NCI-H2081 treated with DMSO at 0.1 percent for 48 hours (cell line): ENCODE results near the gene NGB.
"Not testable (repeated sequence)": the region's sequence is repeated elsewhere in the genome, so short reads cannot be mapped to it uniquely, and the experiment has no call there.

ENCODE experiments used
- DNase-seq: peaks from one replicate; lab custom pipeline; 2025; lab: John Stamatoyannopoulos, UW

Gene NGB, protein sequence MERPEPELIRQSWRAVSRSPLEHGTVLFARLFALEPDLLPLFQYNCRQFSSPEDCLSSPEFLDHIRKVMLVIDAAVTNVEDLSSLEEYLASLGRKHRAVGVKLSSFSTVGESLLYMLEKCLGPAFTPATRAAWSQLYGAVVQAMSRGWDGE

DNA sequence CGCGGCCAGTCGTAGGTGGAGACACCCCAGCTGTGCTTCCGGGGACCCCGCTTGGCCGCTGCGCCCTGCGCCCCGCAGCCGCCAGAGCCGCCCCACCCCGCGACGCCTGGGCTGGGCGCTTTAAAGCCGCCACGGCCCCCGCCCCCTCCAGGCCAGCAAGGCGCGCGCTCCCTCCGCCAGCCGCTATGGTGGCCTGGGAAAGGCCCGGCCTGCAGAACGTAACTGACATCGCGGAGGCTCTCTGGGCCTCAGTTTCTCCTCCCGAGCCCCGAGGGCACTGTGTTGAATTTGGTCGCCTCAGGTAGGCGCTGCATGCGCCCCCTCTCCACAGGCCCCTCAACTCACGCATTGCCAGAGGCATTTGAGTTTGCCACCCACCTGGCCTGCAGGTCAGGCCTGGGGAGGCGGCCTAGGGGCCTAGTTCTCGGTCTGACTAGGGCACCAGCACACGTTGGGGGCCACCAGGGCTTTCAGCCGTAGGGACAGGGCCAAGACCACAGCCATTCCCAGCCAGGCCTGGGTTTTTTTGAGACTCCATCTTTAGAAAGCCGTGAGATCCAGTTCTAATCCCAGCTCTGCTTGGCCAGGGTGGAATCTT lies at the start of gene NGB:
NGB (minus strand) TSS at position 94 of the 598 bp plus-strand sequence. CDS start 269 bp downstream, outside the sequence.
- no peak for DNase-seq

DNA sequence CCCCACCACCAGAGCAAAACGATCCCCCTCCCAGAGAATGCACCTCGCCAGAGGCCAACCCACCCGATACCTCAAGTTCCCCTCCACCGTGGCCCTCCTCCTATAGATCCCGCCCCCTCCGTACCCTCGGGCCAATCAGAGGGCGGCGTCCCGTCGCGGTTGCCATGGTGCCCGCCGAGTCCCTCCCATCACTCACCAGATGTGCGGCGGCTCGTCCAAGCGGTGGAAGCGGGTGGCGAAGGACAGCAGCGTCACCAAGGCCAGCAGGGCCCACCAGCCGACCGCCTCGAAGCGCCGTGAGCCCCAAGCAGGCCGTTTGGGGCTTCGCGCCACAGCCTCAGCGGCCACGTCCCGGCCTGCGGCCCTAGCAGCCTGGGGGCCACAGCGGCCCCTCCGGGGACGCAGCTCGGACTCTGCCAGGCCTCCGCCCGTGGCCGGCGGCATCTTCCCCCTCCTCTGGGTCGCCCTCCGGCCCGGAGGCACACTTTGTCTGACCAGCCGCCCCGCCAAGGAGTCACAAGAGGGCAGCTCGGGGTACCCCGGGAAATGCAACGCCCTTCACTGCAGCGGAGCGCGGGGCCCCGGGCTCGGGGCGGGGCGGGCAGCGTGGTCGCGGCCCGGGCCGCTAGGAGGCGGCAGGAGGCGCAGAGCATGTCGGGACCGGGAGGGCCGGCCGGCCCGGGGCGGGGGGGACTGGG lies 49.4 kb upstream of the NGB start, which contains the start of gene POMT2:
POMT2 (minus strand) TSS at position 646 of the 698 bp plus-strand sequence; CDS start at position 444, 202 bp downstream.
- DNase-seq: peak; percentile 59

DNA sequence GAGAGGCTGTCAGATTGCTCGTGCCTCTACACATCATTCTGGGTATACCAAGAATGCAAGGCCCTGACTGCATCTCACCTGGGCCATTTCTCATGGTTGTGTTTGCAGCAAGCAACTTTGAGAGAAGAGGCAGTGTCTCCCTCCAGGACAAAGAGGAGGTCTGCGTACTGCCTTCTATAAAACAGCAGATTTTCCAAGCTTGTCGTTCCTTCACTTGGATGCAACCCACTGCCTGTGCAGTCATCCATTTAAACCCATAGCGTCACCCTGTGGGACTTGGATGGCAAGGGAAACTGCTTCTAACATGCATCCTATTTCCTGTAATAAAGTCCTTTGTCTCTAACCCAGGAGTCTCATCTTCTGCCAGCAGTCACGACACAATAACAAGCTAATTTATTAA lies 48.4 kb upstream of the NGB start:
- DNase-seq: no peak

DNA sequence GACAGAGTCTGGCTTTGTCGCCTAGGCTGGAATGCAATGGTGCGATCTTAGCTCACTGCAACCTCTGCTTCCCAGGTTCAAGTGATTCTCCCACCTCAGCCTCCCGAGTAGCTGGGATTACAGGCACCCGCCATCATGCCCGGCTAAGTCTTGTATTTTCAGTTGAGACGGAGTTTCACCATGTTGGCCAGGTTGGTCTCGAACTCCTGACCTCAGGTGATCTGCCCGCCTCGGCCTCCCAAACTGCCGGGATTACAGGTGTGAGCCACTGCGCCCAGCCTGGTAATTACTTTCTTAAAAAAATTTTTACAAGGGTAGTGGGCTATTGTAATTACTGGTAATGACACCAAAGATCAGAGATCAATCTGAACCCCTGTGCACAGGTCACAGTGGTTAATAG lies 47.8 kb upstream of the NGB start:
- DNase-seq: not testable (repeated sequence)

DNA sequence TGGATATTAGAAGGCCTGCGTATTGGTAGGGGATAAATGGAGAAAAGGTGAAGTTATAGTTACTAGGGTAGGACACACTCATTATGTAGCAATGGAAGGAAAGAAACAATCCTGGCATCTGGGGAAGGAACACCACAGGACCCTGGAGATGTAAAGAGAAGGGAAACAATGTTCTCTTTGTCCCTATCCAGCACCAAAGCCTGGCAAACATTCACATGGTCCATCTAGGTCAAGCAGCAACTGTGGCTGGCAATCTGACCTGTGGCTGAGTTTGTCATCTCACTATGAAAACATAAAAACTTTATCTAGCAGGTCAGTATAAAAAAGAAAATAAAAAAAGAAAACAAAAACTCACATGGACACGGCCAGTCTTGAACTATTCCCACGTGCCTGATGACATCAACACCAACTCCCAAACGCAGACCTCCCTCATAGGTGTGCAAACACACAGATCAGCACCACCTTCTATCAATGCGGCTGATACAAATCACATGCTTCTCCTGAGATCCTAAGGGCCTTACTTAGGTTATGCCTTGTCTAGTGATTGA lies 47.1 kb upstream of the NGB start:
- no peak for DNase-seq

DNA sequence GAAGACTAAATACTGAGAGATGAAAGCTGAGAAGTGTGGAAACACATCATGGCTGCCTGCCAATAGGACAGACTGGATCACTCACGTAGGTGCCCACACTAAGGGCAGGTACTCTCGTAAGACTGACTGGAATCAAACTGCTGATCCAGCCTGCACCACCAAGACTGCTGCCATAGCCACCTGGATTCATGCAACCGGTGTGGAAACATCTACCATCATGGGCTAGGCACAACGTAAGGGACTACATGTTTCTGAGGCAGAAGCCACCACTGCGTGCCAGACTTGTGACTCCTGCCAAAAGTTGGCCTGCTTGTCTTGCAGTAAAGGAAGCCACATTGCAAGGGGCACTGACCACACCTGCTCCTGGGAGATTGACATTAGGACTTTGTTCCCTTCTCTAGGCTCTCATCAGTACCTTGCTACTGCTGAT lies 45.9 kb upstream of the NGB start:
- DNase-seq: no peak

DNA sequence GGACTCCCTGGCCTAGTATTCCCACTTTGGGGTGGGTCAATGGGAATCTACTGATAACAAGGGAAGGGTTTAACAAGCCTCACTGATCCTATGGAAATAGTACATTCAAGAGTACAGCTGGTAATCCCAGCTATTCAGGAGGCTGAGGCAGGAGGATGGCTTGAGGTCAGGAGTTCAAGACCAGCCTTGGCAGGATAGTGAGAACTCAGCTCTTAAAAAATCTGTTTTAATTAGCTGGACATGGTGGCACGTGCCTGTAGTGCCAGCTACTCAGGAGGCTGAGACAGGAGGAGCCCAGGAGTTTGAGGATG lies 45.1 kb upstream of the NGB start:
- DNase-seq: no peak

DNA sequence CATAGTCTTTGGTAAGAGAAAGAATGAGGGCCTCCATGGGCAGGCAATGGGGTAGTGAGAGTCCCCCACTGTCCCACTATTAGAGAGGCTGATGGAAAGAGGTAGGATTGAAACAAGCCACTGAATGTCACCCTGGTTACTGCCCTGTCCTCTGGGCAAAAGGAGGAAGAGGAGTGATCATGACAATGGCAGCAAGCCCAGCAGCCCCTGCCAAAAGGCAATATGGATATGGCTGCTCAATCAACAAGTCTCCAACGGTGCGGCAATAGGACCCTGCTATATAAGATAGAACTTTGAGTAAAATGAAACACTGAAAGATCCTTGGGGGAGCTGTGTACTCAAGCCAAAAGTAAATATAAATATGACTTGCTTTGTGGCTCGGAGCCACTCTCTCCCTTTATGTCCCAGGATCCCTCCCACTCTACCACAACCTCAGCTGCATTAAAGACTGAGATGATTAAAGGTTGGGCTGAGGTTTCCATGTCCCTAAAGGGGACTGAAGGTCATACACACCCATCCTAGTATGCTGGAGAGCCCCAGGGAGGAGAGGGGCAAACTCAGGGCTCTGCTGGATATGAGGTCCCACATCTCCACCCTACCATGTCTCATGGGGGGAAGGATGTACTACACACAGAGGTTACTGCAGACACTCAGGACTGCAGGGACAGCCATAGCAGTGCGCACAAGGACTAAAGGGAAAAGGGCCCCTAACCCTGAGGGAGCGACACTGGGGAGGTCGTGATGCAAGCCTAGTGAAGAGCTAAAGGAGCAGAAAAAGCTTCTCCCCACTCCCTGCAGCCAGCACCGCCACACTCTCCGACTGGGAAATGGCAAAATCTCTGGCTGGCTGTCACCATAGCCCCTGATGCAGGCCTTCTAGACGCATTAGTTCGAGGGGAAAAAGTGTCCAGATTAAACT lies 43.8 kb upstream of the NGB start:
- DNase-seq: no peak

DNA sequence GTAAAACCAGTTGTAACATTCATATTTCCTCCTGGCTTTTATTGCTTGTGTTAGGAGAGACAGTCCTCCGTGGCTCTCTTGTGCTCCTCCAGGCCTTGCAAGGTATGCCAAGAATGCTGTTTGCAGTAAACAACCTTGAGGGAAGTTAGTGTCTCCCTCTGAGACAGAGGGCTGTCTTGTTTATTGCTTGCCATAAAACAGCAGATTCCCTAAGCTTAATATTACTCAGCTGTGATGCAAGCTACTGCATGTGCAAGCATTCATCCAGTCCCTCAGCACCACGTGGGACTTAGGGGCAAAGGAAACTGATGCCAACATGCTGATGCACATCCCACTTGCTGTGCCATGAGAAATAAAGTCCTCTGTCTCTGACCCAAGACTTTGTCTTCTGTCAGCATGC lies 43.0 kb upstream of the NGB start:
- no peak for DNase-seq

DNA sequence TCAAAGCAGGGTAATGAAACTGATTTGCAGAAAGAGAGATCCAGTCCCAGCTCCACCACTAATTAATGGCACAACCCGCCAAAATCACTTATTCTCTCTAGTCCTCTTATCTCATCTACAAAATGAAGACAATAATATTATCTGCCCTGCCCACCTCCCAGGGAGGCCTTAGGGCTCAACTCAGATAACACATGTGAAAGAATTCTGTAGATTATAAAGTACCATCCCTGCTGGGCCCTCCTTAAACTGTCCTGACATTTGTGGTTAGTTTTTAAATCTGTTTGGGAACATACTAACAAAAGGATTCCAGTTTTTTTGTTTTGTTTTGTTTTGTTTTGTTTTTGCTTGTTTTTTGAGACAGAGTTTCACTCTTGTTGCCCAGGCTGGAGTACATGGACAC lies 42.4 kb upstream of the NGB start:
- no peak for DNase-seq

DNA sequence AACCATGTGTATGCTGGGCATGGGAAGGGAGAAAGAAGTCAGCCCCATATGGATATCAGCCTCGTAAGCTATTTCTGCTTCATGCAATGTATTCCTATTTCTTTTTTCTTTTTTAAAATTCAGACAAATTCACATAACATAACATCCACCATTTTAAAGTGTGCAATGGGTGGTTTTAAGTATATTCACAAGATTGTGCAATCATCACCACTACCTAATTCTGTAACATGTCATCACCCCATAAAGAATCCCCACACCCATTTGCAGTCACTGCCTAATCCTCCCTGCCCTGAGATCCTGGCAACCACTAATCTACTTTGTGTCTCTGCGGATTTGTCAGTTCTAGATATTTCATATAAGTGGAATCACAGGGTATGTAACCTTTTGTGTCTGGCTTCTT lies 40.2 kb upstream of the NGB start:
- no peak for DNase-seq

DNA sequence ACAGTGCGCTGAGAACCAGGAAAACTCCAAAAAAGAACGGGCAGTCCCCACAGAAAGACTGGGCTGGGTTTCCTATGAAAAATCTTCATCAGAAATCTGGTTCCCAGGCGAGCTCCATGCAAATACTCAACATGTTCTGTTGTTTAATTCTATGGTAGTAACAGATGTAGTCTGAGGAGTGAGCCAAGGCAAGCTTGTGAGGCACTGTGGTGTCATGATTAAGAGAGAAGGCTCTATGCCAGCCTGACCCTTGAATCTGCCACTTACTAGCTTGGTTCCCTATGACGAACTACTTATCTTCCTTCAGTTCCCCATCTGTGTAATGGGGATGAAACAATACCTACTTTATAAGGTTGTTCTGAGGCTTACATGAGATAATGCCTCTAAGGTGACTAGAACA lies 39.0 kb upstream of the NGB start:
- DNase-seq: no peak

DNA sequence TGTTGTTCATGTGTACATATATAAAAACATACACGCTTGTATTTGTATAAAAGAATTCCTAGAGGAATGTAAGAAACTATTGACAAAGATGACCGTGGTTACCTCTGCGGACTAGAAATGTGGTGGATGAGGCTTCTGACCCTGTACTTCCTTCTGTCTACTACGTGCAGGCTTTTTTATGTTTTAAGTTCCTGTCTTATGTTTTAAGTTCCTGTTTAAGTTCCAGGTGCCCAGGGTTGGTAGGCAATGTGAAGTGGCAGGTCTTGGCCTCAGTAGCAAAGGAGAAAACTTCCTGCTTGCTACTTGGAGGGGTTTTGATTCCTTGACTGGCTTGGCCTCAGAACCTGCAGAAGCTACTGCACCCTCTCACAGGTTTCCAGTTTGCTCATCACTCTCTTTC lies 38.1 kb upstream of the NGB start:
- no peak for DNase-seq

DNA sequence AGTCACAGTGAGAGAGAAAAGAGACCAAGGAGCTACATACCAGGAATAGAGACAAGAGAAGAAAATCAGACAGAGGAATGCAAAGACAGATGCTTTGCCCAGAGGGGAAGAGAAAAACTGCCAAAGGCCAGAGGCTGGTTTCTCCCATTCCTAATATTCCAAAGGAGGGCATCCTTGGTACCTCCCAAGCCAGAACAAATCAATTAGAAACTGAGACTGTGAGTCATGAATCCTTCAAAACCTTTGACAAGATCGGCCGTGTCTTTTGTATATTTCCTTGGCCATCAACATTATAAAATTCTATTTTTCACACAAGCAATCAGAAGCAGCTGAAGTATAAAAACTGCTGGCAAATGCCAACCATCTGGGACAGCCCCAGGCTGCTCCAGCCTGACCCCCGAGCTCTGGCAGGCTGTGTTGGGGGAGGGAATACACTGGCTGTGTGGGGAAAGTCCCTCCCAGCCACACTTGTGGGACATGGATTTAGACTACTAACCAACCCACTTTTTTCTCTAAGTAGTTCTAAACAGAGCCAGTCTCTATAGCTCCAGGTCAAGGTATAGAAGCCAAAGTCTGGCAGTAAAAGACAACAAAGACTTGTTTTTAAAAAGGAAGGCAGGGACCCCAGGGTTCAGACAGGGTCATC lies 36.0 kb upstream of the NGB start:
- DNase-seq: no peak

DNA sequence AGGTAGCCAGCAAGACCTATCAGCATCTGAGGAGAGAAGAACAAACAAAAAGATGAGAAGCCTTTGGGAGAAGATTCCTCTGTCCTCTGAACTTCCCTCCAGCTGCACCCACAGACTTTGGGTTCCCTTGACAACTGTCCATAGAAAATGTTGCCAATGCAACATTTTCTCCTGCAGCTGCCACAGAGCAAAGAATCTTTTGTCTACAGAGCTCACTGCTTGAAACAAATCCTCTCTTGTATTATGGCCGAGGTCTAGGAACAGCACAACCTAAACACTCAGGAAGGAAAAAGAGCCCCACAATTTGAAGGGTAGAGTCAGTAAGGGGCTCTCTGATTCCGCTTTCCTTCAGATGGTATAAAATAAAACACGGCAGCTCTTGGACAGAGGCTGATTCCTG lies 35.4 kb upstream of the NGB start:
- DNase-seq: no peak

DNA sequence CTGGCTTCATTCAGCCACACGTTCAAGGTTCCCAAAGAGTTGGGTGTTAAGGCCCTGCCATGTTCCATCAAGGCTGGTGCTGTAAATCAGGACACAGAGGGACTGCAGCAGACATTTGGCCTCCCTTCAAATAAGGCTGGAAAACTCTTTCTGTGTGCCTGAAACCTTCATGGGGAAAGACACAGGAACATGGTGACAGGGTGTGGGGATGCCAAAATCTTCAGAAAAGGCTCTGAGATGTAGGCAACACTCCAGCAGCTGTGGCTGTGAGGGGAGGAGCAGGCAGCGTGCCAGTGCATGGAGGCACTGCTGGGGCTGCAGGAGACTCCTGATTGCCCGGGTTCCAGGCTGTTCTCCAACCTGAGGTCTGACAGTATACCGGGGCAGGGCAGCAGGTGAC lies 34.7 kb upstream of the NGB start:
- no peak for DNase-seq

DNA sequence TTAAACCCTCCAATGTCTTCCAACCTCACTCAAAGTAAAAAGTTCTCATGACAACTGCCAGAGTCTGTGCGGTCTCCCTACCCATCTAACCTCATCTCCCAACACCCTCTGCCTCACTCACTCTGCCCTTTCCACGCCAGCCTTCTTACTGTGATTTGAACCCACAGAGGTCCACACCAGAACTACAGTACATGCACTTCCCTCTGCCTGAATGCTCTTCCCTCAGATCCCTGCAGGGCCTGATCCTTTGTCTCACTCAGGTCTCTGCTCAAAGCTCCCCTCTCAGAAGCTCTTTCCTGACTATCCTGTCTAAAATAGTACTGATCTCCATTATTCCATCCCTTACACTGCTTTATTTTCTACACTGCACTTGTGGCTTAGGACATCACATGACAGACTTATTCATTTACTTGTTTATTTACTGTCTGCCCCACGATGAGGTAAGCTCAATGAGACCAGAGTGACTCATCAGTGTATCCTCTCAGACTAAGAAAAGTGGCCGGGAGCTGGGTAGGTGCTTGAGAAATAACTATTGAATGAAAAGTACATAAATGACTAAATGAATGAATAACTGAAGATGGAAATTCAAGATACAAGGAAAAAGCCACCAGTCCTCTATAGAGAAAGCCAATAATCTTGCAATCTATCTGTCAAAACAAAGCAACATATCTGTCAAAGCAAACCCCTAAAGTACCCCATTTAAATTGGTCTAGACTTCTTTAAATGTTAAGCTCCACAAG lies 32.6 kb upstream of the NGB start:
- DNase-seq: no peak

DNA sequence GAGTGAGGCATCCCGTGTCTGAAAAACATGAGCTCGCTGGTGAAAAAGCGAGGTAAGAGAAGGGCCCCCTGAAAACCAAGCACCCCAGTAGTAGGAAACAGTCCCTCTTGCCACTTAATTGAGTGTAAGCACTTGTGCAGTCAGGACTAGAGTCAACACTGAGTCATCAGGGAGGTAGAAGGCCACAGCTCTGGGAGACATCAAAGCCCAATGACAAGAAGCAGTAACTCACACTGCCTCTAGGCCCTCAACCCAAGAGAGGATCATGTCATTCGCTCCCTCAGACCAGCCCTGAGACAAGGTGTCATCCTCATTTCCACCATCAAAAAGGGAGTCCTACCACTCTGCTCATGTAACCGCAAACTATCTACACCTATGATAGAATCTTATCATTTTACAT lies 31.9 kb upstream of the NGB start:
- no peak for DNase-seq

DNA sequence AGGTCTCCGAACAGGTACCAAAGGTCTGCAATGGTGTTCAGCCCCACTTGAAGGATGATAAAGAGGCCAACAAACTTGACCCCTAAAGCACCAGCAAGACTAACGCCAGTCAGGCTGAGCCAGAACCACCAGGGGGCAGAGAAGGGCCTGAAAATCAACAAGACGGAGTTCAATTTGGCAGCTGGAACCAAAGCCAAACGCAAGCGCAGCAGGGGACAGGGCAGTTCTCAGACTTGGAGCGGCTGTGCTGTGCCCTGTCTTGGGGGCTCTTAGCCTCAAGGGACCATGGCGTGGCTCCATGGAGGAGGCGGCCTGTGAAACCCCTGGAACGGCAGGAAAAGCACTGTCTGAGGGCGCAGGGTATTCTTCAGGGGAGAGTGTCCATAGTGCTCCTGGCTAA lies 30.1 kb upstream of the NGB start:
- no peak for DNase-seq

DNA sequence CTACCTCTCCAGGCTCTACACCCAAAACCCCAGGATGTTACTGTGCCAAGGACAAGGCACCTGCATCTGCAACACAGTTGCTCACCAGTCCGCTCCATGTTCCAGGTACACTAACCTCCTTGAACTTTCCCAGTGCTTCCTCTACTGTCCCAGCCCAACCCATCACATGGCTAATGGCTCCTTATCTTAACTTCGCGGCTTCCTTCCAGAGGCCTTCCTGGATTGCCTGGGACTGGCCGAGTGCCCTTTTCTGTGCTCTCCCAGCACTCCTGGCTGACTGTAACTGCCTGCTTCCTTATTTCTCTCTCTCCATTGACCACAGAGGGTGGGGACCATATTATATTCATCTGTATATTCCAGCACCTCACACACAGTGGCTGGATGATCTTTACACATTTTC lies 28.8 kb upstream of the NGB start:
- DNase-seq: no peak

DNA sequence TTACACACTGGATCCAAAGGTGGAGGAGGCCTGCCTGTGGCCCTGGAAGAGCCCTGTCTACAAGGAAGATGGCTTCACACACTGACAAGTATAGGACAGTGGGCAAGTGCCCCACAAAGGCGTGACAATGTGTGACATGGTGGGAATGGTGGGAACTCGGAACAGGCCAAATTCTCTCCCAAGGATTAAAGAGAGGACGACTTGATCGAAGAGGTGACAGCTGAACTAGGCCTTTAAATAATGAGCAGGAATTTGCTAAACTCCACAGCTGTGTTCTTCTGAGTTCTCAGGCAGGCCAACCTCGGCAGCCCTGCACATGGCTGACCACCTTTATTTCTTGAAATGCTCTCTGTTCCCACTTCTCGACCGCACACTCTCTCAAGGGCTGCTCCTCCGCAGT lies 25.9 kb upstream of the NGB start:
- no peak for DNase-seq
